ENCODE measurements around the gene KMO.

Gene KMO

GRCh38 chr1:241532162-241532531, at the start of gene KMO:
Gene KMO (plus strand): TSS chr1:241532378. CDS start chr1:241532445, 67 bp downstream.
- DNase-seq: no peak

DNA sequence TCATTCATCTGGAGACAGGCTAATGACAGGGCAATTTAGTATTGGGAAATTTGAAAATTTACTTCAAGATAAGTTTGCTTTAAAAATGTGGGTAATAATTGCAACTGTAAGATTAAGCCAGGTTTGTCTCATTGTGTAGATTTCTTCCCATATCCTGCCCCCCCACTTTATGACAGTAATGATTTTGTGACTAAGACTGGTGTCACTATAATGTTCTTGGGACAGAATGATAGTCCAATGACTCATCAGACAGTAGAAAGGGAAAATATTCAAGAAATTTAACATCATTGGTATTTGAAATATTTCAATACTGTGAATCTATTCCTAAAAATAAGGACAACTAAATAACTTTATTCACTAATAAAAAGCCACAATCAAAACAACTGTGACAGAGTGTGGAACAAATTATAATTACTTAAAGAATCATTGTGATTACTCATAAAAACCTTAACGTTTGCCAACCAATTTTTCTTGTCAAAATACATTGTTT, 49.4 kb upstream of the KMO start:
- DNase-seq: no peak

DNA sequence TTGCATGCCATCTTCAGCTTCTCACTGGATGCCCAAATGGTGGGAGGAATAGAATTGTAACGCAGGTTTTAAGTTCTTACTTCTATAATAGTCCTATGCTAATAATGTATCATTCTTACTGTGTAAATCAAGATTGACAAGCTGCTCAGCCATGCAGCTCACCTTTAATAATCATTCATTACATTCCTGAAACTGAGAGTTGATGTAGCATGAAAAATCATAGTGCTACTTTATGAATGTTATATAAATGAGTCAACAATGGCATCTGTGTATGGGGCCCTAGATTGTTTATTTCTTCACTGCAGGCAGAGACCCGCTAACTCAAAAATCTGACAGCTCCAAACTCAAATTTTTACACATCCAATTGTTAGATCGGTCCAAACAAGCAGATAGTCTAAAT, 47.0 kb upstream of the KMO start:
- no peak for DNase-seq

DNA sequence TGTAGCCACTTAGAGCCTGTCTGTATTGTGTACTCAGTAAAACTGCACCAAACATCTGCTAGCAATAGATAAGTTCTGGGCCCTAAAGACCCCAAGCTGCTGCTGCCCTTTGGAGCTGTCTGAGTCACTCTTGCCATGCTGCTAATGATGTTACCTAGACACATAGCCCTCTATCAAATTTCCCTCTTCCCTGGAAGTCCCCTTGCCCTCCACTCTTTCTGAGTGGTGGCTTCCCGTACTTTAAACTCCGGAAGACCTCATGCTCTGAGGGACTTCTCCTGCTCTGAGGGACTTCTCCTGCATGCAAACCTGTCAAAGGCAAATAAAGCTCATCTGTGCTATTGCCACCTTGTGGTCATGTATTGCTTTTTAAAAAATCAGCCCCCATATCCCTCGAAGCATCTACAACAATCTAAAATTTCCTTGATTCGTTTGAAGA, 46.6 kb upstream of the KMO start:
- no peak for DNase-seq

DNA sequence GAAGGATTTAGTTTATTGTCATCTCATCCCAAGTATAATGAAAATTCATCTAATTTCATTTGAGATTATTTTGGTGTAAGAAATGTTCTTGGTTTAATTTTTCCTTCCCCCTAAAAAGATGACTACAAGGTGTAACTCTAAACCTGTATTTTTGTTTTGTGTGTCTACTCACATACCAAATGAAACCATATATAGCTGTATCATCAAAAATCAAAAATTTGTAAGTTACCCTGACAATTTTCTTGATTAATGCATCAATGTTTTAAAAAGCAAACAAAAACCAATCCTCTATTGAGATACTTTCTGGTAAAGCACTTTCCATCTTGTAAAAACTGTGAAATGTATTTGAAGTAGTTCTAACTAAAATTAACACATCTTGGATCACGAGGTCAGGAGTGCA, 43.4 kb upstream of the KMO start:
- DNase-seq: no peak

GRCh38 chr1:241495741-241496140, 36.4 kb upstream of the KMO start:
- DNase-seq: no peak

DNA sequence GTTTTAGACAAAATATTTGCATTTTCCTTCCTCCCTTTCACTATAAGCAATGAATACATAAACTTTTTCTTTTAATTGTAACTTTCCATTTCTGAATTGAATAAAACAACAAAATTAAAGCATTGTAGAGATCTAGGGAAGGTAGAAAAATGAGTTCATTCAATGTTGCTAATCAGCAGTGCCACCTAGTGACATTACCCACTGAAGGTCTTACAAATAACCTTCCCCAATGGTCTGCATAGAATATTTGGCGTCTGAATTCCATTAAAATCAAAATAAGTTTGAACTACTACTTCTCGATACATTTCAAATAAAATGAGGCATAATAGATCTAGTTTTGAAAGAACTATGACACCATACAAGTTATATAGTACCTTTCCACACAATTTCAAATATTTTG, 32.3 kb upstream of the KMO start:
- no peak for DNase-seq

DNA sequence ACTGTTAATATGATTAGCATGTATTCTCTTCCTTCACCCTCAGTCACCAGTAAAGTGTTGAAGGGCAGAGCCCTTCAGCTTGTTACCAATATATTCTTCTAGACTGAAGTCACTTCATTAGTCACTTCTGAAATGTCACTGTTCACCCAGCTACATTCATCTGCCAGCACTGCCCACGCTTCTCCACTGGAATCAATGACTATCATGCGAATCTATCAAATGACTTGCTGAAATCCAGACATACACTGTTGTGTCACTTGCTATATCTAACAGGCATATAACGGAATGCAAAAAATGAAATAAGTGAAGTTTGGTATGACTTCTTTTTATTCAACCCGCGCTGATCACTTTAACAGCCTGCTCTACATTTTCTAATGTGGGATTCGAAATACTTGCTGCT, 28.7 kb upstream of the KMO start:
- DNase-seq: no peak

DNA sequence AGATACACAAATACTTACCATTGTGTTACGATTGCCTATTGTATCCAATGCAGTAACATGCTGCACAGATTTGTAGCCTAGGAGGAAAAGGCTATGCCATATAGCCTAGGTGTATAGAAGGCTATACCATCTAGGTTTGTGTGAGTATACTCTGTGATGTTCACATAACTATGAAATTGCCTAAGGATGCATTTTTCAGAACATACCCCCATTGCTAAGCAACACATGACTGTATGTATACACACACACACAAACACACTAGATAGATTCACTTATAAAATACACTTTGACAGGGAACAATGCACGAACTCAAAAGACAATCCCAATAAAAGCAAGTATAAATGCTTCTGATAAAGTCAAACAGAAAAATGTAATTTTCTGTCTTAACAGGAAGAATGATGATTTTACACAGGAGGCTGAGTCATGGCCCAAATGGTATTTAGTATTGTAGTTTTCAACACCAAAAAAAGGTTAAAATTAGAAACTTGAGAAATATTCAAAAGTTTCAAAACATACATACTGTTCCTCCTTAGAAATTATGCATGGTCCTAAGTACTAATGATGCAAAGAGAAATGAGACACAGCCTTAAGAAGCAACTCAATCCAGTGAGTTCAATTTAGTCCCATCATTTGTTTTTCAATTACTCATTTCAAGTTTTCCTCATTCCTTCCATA, 24.9 kb upstream of the KMO start:
- no peak for DNase-seq

- no peak for DNase-seq
Observed at GRCh38 chr1:241513378-241513777, 18.8 kb upstream of the KMO start.

DNA sequence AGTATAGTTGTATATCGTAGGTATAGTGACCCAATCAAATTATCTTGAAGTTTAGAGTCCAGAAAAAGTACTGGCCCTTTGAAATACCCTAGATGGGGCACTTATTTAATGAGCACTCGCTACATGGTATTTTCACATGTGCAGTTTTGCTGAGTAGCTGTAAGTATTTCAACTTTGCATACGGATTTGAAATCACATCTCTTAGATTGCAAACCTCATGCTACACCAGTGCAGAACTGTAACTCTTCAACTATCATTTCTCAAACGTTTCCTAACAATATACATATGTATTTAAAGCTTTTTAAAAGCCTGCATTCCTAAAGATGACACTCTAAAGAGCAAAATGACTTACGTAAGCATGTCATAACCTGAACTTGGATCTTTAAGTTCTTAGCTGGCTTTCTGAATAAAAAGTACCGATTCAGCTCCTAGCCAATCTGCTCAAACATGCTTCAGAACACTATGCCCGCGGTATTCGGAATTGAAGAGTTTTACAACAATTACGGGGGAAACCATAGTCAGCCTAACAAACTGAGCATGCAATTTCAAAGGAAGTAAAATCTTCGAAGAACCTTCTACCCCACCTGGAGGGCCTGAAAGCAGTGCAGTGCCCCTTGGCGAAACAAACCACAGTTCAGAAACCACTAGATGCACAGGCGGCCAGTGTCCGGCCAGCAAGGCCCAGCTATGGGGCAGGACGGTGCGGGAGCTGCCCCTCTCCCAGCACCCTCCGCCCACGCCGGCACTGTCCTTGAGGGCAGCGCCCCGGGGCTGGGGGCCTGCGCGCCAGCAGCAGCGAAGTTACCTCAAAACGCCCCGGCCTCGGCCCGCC, 13.5 kb upstream of the KMO start:
- DNase-seq: no peak

GRCh38 chr1:241519308-241520079, 12.7 kb upstream of the KMO start, which contains the start of gene FH:
Gene FH (minus strand): TSS chr1:241519755. CDS start chr1:241519722, 33 bp downstream.
- DNase-seq: peak; percentile 98

DNA sequence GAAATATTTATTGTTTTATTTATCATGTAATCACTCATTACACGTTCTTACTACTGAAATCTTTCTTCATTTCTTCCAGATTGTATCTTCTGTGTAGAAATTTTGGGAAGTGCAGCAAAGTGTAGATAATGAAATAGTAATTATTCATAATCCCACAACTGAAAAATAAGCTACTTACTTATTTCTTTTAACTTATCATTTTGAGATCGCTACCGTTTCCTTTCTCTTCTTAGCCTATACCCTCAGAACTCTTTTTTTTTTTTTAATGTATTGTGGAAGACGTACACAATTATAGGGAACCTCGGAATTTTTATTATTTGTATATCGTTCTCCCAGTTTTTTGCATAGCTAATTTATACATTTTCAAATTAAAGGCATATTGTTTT, 12.1 kb upstream of the KMO start:
- DNase-seq: no peak

- no peak for DNase-seq
Observed at GRCh38 chr1:241521718-241522117, 10.5 kb upstream of the KMO start.

GRCh38 chr1:241525026-241525425, 7.2 kb upstream of the KMO start:
- no peak for DNase-seq

DNA sequence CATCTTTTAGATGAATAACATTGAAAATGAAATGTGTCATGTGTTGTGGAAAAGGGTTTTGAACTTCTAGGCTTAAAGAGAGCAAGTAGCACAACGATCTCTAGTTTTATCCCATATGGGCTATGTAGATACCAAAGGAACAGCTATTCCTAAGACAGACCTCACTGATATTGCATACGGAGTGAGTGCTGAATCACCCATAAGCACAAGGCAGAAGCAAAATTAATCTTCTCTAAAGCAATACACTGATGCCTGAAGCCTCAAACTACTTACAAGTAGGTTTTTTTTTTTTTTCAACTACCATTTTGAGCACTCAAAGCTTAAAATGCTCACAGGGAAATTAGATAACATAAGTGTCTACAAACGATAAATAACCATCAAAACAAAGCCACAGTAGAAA, 5.0 kb upstream of the KMO start:
- DNase-seq: no peak

GRCh38 chr1:241531195-241532161, 700 bp upstream of the KMO start:
- no peak for DNase-seq

DNA sequence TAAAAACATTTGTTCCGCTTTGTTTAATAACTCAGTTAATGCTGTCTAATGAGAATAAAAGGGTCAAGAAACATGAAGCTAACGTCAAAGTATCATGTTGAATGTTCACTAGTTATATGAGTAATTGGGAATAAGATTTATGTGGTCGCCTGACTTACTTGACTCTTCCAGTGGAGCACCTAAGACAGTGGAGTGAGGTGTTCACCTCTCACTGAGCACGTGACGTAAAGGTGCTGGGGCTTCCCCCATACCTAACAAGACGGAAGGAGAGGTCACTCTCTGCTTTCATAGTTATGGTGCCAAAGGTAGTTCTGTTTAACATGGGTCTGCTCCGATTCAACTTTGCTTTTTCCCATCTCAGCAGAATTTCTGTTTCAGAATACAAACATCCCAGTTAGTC, 686 bp downstream of the KMO start:
- DNase-seq: no peak

GRCh38 chr1:241533326-241534115, 1.3 kb downstream of the KMO start:
- no peak for DNase-seq

DNA sequence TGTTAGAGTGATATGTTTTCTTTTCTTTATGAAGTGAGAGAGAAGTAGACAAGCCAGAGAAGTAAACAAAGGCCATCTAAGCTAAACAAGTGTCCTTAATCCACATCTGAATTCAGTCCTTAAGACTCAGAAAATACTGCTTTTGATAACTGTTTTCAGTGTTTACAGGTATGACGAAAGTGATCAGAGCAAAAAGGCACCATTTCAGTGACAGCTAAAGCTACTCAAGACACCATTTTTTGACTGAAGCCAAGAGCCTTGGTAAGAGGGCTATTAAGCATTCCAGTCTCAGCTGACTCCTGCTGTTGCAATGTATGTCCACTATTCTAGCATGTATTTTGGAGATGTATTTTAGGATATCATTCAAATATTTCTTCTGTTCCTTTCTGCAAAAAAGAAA, 4.1 kb downstream of the KMO start:
- DNase-seq: no peak

- DNase-seq: no peak
Observed at GRCh38 chr1:241536969-241537368, 4.8 kb downstream of the KMO start.
